Liver (tissue), 9 donors: Measurements from ENCODE around the gene MBP. TPM values are rescaled to one million over a fixed set of nuclear protein-coding genes. Genes with fewer than 3 reads are reported as not detected.

Source experiments
- DNase-seq: peaks from one replicate; pipeline ENCODE4 v3.0.0-alpha.2; 2017; ENCODE audit warnings: low spot score
- H3K27ac ChIP-seq, 2 donors: one replicate each; pipeline ENCODE4 v1.7.0; 2013; ENCODE audit warnings: inconsistent platforms in 2 of 2, low read length in 2 of 2, control low read depth in 1 of 2, low read depth in 1 of 2, mild to moderate bottlenecking in 1 of 2
- H3K27me3 ChIP-seq, 4 donors: one replicate each; pipeline versions ENCODE4 v1.6.1 to v1.7.0; 2013; ENCODE audit warnings: low read length in 3 of 4, inconsistent platforms in 1 of 4, mild to moderate bottlenecking in 1 of 4, moderate library complexity in 1 of 4; ENCODE audit not compliant: control insufficient read depth in 4 of 4, insufficient read depth in 4 of 4
- H3K36me3 ChIP-seq, 4 donors: one replicate each; pipeline versions ENCODE4 v1.6.1 to v1.7.0; 2013; ENCODE audit warnings: low read length in 3 of 4, mild to moderate bottlenecking in 3 of 4, low read depth in 1 of 4, moderate library complexity in 1 of 4; ENCODE audit not compliant: control insufficient read depth in 4 of 4, insufficient read depth in 3 of 4
- H3K4me1 ChIP-seq, 4 donors: one replicate each; pipeline versions ENCODE4 v1.6.1 to v1.7.0; 2013; ENCODE audit warnings: low read length in 3 of 4, mild to moderate bottlenecking in 3 of 4, moderate library complexity in 1 of 4; ENCODE audit not compliant: control insufficient read depth in 4 of 4, insufficient read depth in 4 of 4
- H3K4me3 ChIP-seq, 3 donors: one replicate each; pipeline versions ENCODE4 v1.6.1 to v1.7.0; 2013; ENCODE audit warnings: low read length in 3 of 3, control low read depth in 1 of 3, low read depth in 1 of 3, mild to moderate bottlenecking in 1 of 3
- H3K9ac ChIP-seq, 2 donors: one replicate each; pipeline ENCODE4 v1.7.0; 2013; ENCODE audit warnings: low read length in 2 of 2, mild to moderate bottlenecking in 2 of 2, moderate library complexity in 2 of 2, control low read depth in 1 of 2, low read depth in 1 of 2
- H3K9me3 ChIP-seq, 4 donors: one replicate each; pipeline versions ENCODE4 v1.6.1 to v1.7.0; 2013; ENCODE audit warnings: low read length in 3 of 4; ENCODE audit not compliant: control insufficient read depth in 4 of 4
- ATF3 ChIP-seq: IDR thresholded peaks from 2 replicates; pipeline ENCODE4 v1.6.1; 2016; ENCODE audit warnings: antibody characterized with exemption
- EGR1 ChIP-seq, 2 donors: IDR thresholded peaks; 2 replicates each; pipeline ENCODE4 v1.6.1; 2016 to 2018; ENCODE audit warnings: antibody characterized with exemption in 2 of 2, low read depth in 2 of 2
- FOXA1 ChIP-seq: IDR thresholded peaks from 2 replicates; pipeline ENCODE4 v1.6.1; 2016; ENCODE audit warnings: antibody characterized with exemption
- FOXA2 ChIP-seq: IDR thresholded peaks from 2 replicates; pipeline ENCODE4 v1.6.1; 2016; ENCODE audit warnings: antibody characterized with exemption
- GABPA ChIP-seq, 2 donors: IDR thresholded peaks in 1 of 2; conservative IDR thresholded peaks in 1 of 2; 2 replicates each; pipeline ENCODE4 v1.6.1; 2016; ENCODE audit warnings: antibody characterized with exemption in 2 of 2, mild to moderate bottlenecking in 1 of 2, moderate library complexity in 1 of 2
- HNF4A ChIP-seq, 2 donors: conservative IDR thresholded peaks; 2 replicates each; pipeline ENCODE4 v1.6.1; 2016; ENCODE audit warnings: antibody characterized with exemption in 2 of 2, mild to moderate bottlenecking in 2 of 2
- HNF4G ChIP-seq: IDR thresholded peaks from 2 replicates; pipeline ENCODE4 v1.6.1; 2016; ENCODE audit warnings: antibody characterized with exemption
- JUND ChIP-seq, 2 donors: IDR thresholded peaks; 2 replicates each; pipeline ENCODE4 v1.6.1; 2016; ENCODE audit warnings: antibody characterized with exemption in 2 of 2
- MAX ChIP-seq: IDR thresholded peaks from 2 replicates; pipeline ENCODE4 v1.6.1; 2016; ENCODE audit warnings: antibody characterized with exemption
- NR2F2 ChIP-seq: IDR thresholded peaks from 2 replicates; pipeline ENCODE4 v1.6.1; 2016; ENCODE audit warnings: antibody characterized with exemption
- RAD21 ChIP-seq, 2 donors: IDR thresholded peaks; 2 replicates each; pipeline ENCODE4 v1.6.1; 2016; ENCODE audit warnings: antibody characterized with exemption in 2 of 2, mild to moderate bottlenecking in 2 of 2
- RXRA ChIP-seq, 2 donors: IDR thresholded peaks; 2 replicates each; pipeline ENCODE4 v1.6.1; 2017 to 2018; ENCODE audit warnings: antibody characterized with exemption in 2 of 2, mild to moderate bottlenecking in 1 of 2
- SP1 ChIP-seq: IDR thresholded peaks from 2 replicates; pipeline ENCODE4 v1.6.1; 2018; ENCODE audit warnings: antibody characterized with exemption, mild to moderate bottlenecking
- TAF1 ChIP-seq: conservative IDR thresholded peaks from 2 replicates; pipeline ENCODE4 v1.6.1; 2016; ENCODE audit warnings: antibody characterized with exemption, mild to moderate bottlenecking
- YY1 ChIP-seq: IDR thresholded peaks from 2 replicates; pipeline ENCODE4 v1.6.1; 2016; ENCODE audit warnings: antibody characterized with exemption, mild to moderate bottlenecking
- WGBS: extraction: QIAGEN DNeasy Blood & Tissue Kit; methylation state at CpG from one replicate; pipeline ENCODE4 v1.1.7; 2013; 5-methylcytosine and 5-hydroxymethylcytosine counted together
- polyA plus RNA-seq, 2 donors: library from polyadenylated mRNA; stranded (reverse) in 1 of 2; unstranded in 1 of 2; fragments of 200-250 nt in 1 of 2; fragments of >200 nt in 1 of 2; fragmentation: Nextera tagmentation in 1 of 2; extraction: Ambion mirVana in 1 of 2; gene quantifications; one replicate each; pipeline versions ENCODE4 v1.2.1 to v1.2.3, GENCODE V29; 2013 to 2015
- total RNA-seq, 2 donors: library from RNA; depleted of rRNA; stranded (reverse); fragments of >200 nt; gene quantifications; one replicate each; pipeline ENCODE4 v1.2.3, GENCODE V29; 2014
- TF ChIP-seq, protein P1 (sequence below): fragments of 150-350 bp; IDR thresholded peaks from 2 replicates; pipeline ENCODE4 v1.5.1; 2017; ENCODE audit warnings: improper control_type of control experiment, low read depth, low read length; ENCODE audit not compliant: missing input control
- TF ChIP-seq, protein P2 (sequence below): IDR thresholded peaks from 2 replicates; pipeline ENCODE4 v1.6.1; 2016; ENCODE audit warnings: antibody characterized with exemption
- TF ChIP-seq, protein P3 (sequence below): IDR thresholded peaks from 2 replicates; pipeline ENCODE4 v1.6.1; 2016; ENCODE audit warnings: antibody characterized with exemption, mild to moderate bottlenecking
- donor health status: healthy.
- donor health status: healthy.
- donor health status: healthy.
- donor health status: healthy.
- donor health status: healthy.

Gene MBP
- total and polyA plus RNA-seq, 4 donors = 9.7 to 23.3 (median 17.7) TPM

DNA sequence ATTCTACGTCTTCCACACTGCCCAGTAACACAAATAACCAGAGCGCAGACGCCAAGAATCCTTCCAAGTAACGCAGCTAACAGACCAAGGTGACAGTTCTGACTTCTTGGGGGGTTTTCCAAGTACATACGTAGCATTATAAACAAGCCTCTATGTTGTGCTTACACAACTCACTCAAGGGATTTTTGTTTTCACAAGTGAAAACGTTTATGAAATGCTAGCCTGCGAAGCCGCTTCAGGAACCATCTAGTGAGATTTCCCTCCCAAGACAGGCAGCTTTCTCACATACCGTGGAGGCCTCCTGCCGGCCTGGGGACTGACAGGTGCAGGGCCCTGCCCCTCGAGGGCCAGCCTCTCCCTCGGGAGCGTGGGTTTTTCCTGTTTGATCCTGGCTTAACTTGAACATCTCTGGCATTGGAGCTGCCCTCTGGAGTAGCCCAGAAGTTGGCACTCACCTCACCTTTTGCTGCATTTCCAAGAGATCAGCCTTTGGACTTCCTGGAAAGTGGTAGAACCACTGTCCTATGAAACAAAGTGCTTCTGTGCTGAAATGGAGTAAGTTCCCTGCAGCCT, 151.1 kb downstream of the MBP start:
- Histone ChIP-seq H3K27me3 (no peaks in the 10 kb centered on the region), H3K4me1 (peaks cover 3 to 27% (median 22%) of the 10 kb centered on the region in 4 donors), H3K36me3 (no peaks in the 10 kb centered on the region), H3K9ac (no peak overlapping the region), H3K27ac (no peak overlapping the region), H3K4me3 (no peak overlapping the region), H3K9me3 (no peaks in the 10 kb centered on the region)
- 59% methylated on average over 13 of the region's 13 CpGs for WGBS
- TF ChIP-seq RAD21 (IDR thresholded peaks at IDR 0.05) (peak in 1 of 2 donors; percentile 52), FOXA2 (no peak), HNF4A (conservative IDR thresholded peaks at IDR 0.05) (peak; percentile 95 to 96), NR2F2 (no peak), GABPA (IDR thresholded peaks at IDR 0.05 in 1 of 2, conservative IDR thresholded peaks at IDR 0.05 in 1 of 2) (peak in 1 of 2 donors; percentile 10), HNF4G (peak; percentile 89), ATF3 (peak; percentile 25), MAX (peak; percentile 90), TAF1 (no peak), FOXA1 (peak; percentile 26), RXRA (IDR thresholded peaks at IDR 0.05) (peak; percentile 79 to 86), EGR1 (IDR thresholded peaks at IDR 0.05; ENCODE audit: low read depth in 2 of 2) (no peak), SP1 (peak; percentile 75), JUND (IDR thresholded peaks at IDR 0.05) (peak; percentile 40 to 78), YY1 (peak; percentile 69)
- TF ChIP-seq, protein P1, sequence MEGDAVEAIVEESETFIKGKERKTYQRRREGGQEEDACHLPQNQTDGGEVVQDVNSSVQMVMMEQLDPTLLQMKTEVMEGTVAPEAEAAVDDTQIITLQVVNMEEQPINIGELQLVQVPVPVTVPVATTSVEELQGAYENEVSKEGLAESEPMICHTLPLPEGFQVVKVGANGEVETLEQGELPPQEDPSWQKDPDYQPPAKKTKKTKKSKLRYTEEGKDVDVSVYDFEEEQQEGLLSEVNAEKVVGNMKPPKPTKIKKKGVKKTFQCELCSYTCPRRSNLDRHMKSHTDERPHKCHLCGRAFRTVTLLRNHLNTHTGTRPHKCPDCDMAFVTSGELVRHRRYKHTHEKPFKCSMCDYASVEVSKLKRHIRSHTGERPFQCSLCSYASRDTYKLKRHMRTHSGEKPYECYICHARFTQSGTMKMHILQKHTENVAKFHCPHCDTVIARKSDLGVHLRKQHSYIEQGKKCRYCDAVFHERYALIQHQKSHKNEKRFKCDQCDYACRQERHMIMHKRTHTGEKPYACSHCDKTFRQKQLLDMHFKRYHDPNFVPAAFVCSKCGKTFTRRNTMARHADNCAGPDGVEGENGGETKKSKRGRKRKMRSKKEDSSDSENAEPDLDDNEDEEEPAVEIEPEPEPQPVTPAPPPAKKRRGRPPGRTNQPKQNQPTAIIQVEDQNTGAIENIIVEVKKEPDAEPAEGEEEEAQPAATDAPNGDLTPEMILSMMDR = no peak
- TF ChIP-seq, protein P2, sequence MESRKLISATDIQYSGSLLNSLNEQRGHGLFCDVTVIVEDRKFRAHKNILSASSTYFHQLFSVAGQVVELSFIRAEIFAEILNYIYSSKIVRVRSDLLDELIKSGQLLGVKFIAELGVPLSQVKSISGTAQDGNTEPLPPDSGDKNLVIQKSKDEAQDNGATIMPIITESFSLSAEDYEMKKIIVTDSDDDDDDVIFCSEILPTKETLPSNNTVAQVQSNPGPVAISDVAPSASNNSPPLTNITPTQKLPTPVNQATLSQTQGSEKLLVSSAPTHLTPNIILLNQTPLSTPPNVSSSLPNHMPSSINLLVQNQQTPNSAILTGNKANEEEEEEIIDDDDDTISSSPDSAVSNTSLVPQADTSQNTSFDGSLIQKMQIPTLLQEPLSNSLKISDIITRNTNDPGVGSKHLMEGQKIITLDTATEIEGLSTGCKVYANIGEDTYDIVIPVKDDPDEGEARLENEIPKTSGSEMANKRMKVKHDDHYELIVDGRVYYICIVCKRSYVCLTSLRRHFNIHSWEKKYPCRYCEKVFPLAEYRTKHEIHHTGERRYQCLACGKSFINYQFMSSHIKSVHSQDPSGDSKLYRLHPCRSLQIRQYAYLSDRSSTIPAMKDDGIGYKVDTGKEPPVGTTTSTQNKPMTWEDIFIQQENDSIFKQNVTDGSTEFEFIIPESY = no peak
- TF ChIP-seq, protein P3, sequence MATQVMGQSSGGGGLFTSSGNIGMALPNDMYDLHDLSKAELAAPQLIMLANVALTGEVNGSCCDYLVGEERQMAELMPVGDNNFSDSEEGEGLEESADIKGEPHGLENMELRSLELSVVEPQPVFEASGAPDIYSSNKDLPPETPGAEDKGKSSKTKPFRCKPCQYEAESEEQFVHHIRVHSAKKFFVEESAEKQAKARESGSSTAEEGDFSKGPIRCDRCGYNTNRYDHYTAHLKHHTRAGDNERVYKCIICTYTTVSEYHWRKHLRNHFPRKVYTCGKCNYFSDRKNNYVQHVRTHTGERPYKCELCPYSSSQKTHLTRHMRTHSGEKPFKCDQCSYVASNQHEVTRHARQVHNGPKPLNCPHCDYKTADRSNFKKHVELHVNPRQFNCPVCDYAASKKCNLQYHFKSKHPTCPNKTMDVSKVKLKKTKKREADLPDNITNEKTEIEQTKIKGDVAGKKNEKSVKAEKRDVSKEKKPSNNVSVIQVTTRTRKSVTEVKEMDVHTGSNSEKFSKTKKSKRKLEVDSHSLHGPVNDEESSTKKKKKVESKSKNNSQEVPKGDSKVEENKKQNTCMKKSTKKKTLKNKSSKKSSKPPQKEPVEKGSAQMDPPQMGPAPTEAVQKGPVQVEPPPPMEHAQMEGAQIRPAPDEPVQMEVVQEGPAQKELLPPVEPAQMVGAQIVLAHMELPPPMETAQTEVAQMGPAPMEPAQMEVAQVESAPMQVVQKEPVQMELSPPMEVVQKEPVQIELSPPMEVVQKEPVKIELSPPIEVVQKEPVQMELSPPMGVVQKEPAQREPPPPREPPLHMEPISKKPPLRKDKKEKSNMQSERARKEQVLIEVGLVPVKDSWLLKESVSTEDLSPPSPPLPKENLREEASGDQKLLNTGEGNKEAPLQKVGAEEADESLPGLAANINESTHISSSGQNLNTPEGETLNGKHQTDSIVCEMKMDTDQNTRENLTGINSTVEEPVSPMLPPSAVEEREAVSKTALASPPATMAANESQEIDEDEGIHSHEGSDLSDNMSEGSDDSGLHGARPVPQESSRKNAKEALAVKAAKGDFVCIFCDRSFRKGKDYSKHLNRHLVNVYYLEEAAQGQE = peak; percentile 60
- peak; percentile 16 for DNase-seq
